K562 (cell line): ENCODE measurements around the gene HLA-E.

Source experiments
- ATF3 ChIP-seq, 2 experiments: fragments of 450-650 bp in 1 of 2; sonication (generic) in 1 of 2; formaldehyde crosslinking in 1 of 2; IDR thresholded peaks in 1 of 2; conservative IDR thresholded peaks in 1 of 2; 2 replicates each; pipeline versions ENCODE4 v1.6.1 to v1.8.1; 2016 to 2023; ENCODE audit warnings: mild to moderate bottlenecking in 2 of 2, moderate library complexity in 2 of 2, inconsistent platforms in 1 of 2, missing genetic modification reagents in 1 of 2
- SAFB ChIP-seq: fragments of 200-400 bp; formaldehyde crosslinking; IDR thresholded peaks from 2 replicates; pipeline ENCODE4 v1.6.1; 2017; ENCODE audit warnings: low read depth, low read length, borderline replicate concordance

DNA sequence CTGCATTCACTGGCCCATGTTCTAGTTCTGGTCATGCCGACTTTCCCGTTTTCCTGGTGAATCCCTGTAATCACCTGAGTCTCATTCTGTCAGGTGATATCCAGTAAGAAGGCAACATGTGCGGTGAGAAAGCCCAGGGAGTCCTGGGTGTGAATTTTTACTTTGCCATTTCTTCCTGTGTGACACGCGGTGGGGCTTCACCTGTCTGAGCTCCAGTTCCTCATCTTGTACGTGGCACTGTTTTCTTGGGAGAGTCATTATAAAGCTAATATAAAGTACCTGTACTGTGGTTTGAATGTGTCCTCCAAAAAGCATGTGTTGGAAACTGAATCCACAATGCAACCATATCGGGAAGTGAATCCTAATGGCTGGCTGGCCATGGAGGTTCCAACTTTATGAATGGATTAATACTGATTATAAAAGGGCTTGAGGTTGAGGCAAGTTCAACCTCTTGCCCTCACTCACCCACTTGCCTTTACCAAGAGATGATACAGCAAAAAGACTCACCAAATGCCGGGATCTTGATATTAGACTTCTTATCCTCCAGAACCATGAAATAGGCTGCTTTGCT, 5.1 kb downstream of the HLA-E start:
- TF ChIP-seq SAFB (no peak), ATF3 (IDR thresholded peaks at IDR 0.05) (no peak), ATF3 (CRISPR knock-in tag; conservative IDR thresholded peaks at IDR 0.05) (no peak)
